HG02970 (cell line): ENCODE measurements around the gene KITLG.
"Not testable (repeated sequence)": the region's sequence is repeated elsewhere in the genome, so short reads cannot be mapped to it uniquely, and the experiment has no call there.

Experiments
- ATAC-seq: cut with Tn5 transposase; IDR thresholded peaks from one replicate; pipeline ENCODE4 v1.9.1; 2021; ENCODE audit warnings: mild to moderate bottlenecking, moderate library complexity, moderate number of reproducible peaks; ENCODE audit not compliant: unreplicated experiment, low FRiP score

The KITLG gene

GRCh38 chr12:88501972-88502938, 78.0 kb downstream of the KITLG start:
- no peak for ATAC-seq

- ATAC-seq: no peak
Observed at GRCh38 chr12:88496891-88497371, 83.3 kb downstream of the KITLG start.

- no peak for ATAC-seq
Observed at GRCh38 chr12:88496429-88496828, 83.8 kb downstream of the KITLG start.

- no peak for ATAC-seq
Observed at GRCh38 chr12:88495031-88495430, 85.2 kb downstream of the KITLG start.

- ATAC-seq: no peak
Observed at GRCh38 chr12:88494520-88494919, 85.8 kb downstream of the KITLG start.

- no peak for ATAC-seq
Observed at GRCh38 chr12:88493636-88494035, 86.6 kb downstream of the KITLG start.

- no peak for ATAC-seq
Observed at GRCh38 chr12:88490425-88490824, 89.8 kb downstream of the KITLG start.

GRCh38 chr12:88472775-88473174, 107.5 kb downstream of the KITLG start:
- ATAC-seq: no peak

- no peak for ATAC-seq
Observed at GRCh38 chr12:88472248-88472647, 108.0 kb downstream of the KITLG start.

- no peak for ATAC-seq
Observed at GRCh38 chr12:88471331-88472045, 108.8 kb downstream of the KITLG start.

- no peak for ATAC-seq
Observed at GRCh38 chr12:88469154-88469553, 111.1 kb downstream of the KITLG start.

GRCh38 chr12:88468581-88468980, 111.7 kb downstream of the KITLG start:
- ATAC-seq: no peak

GRCh38 chr12:88466708-88467107, 113.6 kb downstream of the KITLG start:
- ATAC-seq: not testable (repeated sequence)

- ATAC-seq: no peak
Observed at GRCh38 chr12:88458327-88458726, 121.9 kb downstream of the KITLG start.

- ATAC-seq: no peak
Observed at GRCh38 chr12:88453323-88453722, 126.9 kb downstream of the KITLG start.

GRCh38 chr12:88451205-88451604, 129.1 kb downstream of the KITLG start:
- no peak for ATAC-seq

- no peak for ATAC-seq
Observed at GRCh38 chr12:88450136-88450535, 130.1 kb downstream of the KITLG start.

GRCh38 chr12:88448337-88448915, 131.8 kb downstream of the KITLG start:
- no peak for ATAC-seq

- ATAC-seq: no peak
Observed at GRCh38 chr12:88445705-88446394, 134.4 kb downstream of the KITLG start.

GRCh38 chr12:88444481-88444880, 135.8 kb downstream of the KITLG start:
- no peak for ATAC-seq
